Heart left ventricle (tissue), 13 donors: Measurements from ENCODE around the gene WDR89.

Experiments
- POLR2A ChIP-seq, 2 donors: fragments of 450-650 bp; IDR thresholded peaks; one replicate each; pipeline ENCODE4 v1.6.1; 2017; ENCODE audit warnings: antibody characterized with exemption in 2 of 2, mild to moderate bottlenecking in 2 of 2, moderate library complexity in 2 of 2
- TF ChIP-seq, protein P1 (sequence below), 12 donors: fragments of 200-600 bp; sonication (generic) in 4 of 12; IDR thresholded peaks; one replicate each; pipeline versions ENCODE4 v1.5.0 to v1.8.0; 2018 to 2022; ENCODE audit warnings: antibody characterized with exemption in 12 of 12, mild to moderate bottlenecking in 5 of 12
- donor health status: ischemic (EF 13 %, LVEDD 7.1; RV severe dilation, severe dysfunction).
- donor health status: DM: no; HTN: yes; CAD: no.
- donor health status: DM: no; HTN: no; CAD: no.
- donor health status: ischemic (EF 25% LVEDD 6.9; RV normal size, moderate dysfunction).
- donor health status: ischemic (EF 25% LVEDD 5.7; RV mildly dilated, moderate dysfunction).
- donor health status: ischemic (EF 35%, LVEDD 5.7; RV mildly dilated, moderate dysfunction).
- donor health status: nonischemic (EF 11% LVEDD 7.7; RV severe dilation, severe dysfunction).
- donor health status: DM: yes; HTN: yes; CAD: no.
- donor health status: PGD.
- donor health status: ischemic (EF 29% LVEDD 5.4; RV normal size, mild dysfunction).
- donor health status: nonischemic (EF 23%, LVEDD 6.1; RV moderate dilation, normal function).

DNA sequence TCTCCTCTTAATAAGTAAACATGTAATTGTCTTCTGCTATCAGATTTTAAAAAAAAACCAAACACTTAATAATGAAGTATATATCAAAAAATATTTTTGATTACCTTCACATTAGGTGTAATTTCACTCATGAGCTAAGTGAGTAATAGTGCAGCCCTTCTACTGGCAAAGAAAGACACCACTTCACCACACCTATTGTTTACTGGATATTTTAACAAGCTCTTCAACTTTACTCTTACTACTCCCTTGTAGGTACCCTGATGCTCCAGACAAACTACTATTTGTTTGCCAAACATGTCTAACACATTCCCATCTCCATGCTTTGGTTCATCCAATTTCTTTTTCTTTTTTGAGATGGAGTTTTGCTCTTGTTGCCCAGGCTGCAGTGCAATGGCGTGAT, 36.9 kb upstream of the WDR89 start:
- TF ChIP-seq, protein P1, sequence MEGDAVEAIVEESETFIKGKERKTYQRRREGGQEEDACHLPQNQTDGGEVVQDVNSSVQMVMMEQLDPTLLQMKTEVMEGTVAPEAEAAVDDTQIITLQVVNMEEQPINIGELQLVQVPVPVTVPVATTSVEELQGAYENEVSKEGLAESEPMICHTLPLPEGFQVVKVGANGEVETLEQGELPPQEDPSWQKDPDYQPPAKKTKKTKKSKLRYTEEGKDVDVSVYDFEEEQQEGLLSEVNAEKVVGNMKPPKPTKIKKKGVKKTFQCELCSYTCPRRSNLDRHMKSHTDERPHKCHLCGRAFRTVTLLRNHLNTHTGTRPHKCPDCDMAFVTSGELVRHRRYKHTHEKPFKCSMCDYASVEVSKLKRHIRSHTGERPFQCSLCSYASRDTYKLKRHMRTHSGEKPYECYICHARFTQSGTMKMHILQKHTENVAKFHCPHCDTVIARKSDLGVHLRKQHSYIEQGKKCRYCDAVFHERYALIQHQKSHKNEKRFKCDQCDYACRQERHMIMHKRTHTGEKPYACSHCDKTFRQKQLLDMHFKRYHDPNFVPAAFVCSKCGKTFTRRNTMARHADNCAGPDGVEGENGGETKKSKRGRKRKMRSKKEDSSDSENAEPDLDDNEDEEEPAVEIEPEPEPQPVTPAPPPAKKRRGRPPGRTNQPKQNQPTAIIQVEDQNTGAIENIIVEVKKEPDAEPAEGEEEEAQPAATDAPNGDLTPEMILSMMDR (IDR thresholded peaks at IDR 0.05), result no peak
- no peak for TF ChIP-seq POLR2A (IDR thresholded peaks at IDR 0.05)
